Tibial nerve (tissue), 4 donors: Measurements from ENCODE around the gene NADK2. TPM values are rescaled to one million over a fixed set of nuclear protein-coding genes. Genes with fewer than 3 reads are reported as not detected.
A peak's percentile ranks its signal among the peaks of the same experiment; 100 is the strongest.

Source experiments
- DNase-seq, 2 donors: peaks; one replicate each; pipeline ENCODE4 v3.0.0-alpha.2; 2019; ENCODE audit warnings: low spot score in 2 of 2
- H3K27ac ChIP-seq, 4 donors: fragments of 200-600 bp; sonication (generic) in 3 of 4; one replicate each; pipeline ENCODE4 v1.5.1; 2017 to 2019; ENCODE audit warnings: mild to moderate bottlenecking in 1 of 4
- H3K27me3 ChIP-seq, 2 donors: fragments of 200-600 bp; sonication (generic) in 1 of 2; one replicate each; pipeline versions ENCODE4 v1.5.1 to v1.6.0; 2017 to 2019
- H3K36me3 ChIP-seq, 3 donors: fragments of 200-600 bp; sonication (generic); one replicate each; pipeline ENCODE4 v1.5.1; 2018 to 2019
- H3K4me1 ChIP-seq, 4 donors: fragments of 200-600 bp; sonication (generic) in 3 of 4; one replicate each; pipeline ENCODE4 v1.5.1; 2017 to 2019
- H3K4me3 ChIP-seq, 4 donors: fragments of 200-600 bp; sonication (generic) in 3 of 4; one replicate each; pipeline ENCODE4 v1.5.1; 2017 to 2019; ENCODE audit warnings: mild to moderate bottlenecking in 1 of 4, moderate library complexity in 1 of 4
- H3K9me3 ChIP-seq, 4 donors: fragments of 200-600 bp; sonication (generic) in 3 of 4; one replicate each; pipeline ENCODE4 v1.5.1; 2017 to 2019
- CTCF ChIP-seq, 5 experiments: fragments of 200-600 bp in 3 of 5; fragments of 450-650 bp in 2 of 5; sonication (generic) in 3 of 5; IDR thresholded peaks; one replicate each; pipeline ENCODE4 v1.5.1; 2016 to 2019; ENCODE audit warnings: antibody characterized with exemption in 5 of 5, mild to moderate bottlenecking in 3 of 5, moderate library complexity in 2 of 5
- EP300 ChIP-seq, 2 donors: sonication (generic); formaldehyde crosslinking; IDR thresholded peaks; one replicate each; pipeline ENCODE4 v1.6.1; 2017; ENCODE audit warnings: antibody characterized with exemption in 2 of 2, mild to moderate bottlenecking in 1 of 2
- POLR2A ChIP-seq, 2 donors: fragments of 450-650 bp; IDR thresholded peaks; one replicate each; pipeline ENCODE4 v1.6.1; 2017; ENCODE audit warnings: antibody characterized with exemption in 2 of 2, mild to moderate bottlenecking in 2 of 2, moderate library complexity in 2 of 2
- WGBS, 2 donors: methylation state at CpG; one replicate each; pipeline ENCODE4 v1.1.5; 2018; 5-methylcytosine and 5-hydroxymethylcytosine counted together
- total RNA-seq, 4 donors: library from RNA; depleted of rRNA; stranded (reverse); fragments of >200 nt; gene quantifications; one replicate each; pipeline ENCODE4 v1.1.0, GENCODE V29; 2016

NADK2 gene
- total RNA-seq, 4 donors from 2014 or later: 20.1 to 31.8 (median 21.6) TPM

- Histone ChIP-seq H3K27me3 (no peaks in the 10 kb centered on the region), H3K27ac (no peak overlapping the region), H3K4me1 (no peaks in the 10 kb centered on the region), H3K9me3 (peaks cover 0 to 3% (median 0%) of the 10 kb centered on the region in 4 donors), H3K36me3 (peaks cover 0 to 83% (median 3%) of the 10 kb centered on the region in 3 donors), H3K4me3 (no peak overlapping the region)
- TF ChIP-seq CTCF (IDR thresholded peaks at IDR 0.05) (no peak), EP300 (IDR thresholded peaks at IDR 0.05) (no peak)
- WGBS, 2 donors: 81 to 85% methylated on average over 2 of the region's 2 CpGs
- no peak for DNase-seq
These were observed 60.0 kb downstream of the NADK2 start for GRCh38 chr5:36181774-36182173.

DNA sequence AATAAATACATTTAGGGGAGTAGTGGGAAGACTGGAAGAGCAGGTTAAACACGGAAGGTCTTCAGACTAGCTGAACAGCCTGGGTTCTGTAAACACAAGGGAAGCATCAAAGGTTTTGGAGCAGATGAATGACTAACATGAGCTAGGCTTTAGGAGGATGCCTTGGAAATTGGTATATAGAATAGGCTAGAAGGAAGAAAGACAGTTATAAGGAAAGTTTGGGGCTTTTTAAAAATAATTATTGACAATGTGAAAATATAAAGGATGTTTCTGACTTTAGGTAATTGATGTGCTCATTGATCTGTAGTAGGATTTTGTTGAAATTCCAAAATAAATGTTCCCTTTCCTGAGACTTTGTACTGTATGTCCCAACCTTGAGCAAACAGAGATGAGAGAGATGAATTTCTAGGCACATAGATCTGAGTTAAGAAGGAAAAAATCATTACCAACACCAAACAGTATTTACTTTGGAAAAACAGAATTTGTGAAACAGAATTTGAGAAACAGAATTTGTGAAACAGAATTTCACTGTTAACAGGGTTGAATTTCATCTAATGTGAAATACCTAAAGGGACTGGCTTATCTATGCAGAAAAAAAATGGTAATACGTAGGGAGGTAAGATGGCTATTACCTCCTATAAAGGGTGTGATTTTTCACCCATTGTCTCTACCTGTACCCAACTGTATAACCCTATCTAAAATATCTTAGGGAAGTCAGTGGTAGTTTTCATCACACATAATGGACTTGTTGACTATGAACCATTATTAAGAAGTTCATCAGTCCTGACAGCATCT is 61.0 kb downstream of the NADK2 start:
- WGBS, 2 donors: 89 to 92% methylated on average over 2 of the region's 2 CpGs

DNA sequence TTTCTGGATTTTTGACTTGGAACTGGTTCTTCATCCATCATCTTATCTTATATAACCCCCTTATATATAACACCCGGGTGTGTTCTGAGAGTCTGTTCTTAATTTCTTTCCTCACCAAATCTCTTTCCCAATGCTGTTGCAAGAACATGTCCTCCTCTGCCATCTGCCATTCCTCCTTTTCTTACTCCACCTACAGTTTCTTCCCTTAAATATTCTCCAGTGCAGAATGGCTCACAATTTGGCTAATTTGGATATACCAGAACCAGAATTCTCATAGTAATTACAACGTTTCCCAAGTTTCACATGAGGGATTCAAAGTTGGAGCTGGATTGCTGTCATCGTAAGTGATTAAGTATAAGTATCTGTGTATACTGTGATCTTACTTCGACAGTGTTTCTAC is 61.8 kb downstream of the NADK2 start:
- Histone ChIP-seq H3K27ac (no peak overlapping the region), H3K27me3 (no peaks in the 10 kb centered on the region), H3K4me3 (no peak overlapping the region), H3K9me3 (peaks cover 0 to under 1% (median 0%) of the 10 kb centered on the region in 4 donors), H3K36me3 (peaks cover 0 to 73% (median 3%) of the 10 kb centered on the region in 3 donors), H3K4me1 (no peaks in the 10 kb centered on the region)
- TF ChIP-seq EP300 (IDR thresholded peaks at IDR 0.05) (no peak), CTCF (IDR thresholded peaks at IDR 0.05) (no peak), POLR2A (IDR thresholded peaks at IDR 0.05) (no peak)
- no peak for DNase-seq
- 87 to 91% methylated on average over 4 of the region's 4 CpGs for whole genome bisulfite sequencing, 2 donors

More for the DNA sequence above, 61.0 kb downstream of the NADK2 start:
- H3K27ac ChIP-seq: no peak overlapping the region
- H3K4me1 ChIP-seq: no peaks in the 10 kb centered on the region
- peaks cover 0 to 3% (median 0%) of the 10 kb centered on the region in 4 donors for H3K9me3 ChIP-seq
- TF ChIP-seq POLR2A (IDR thresholded peaks at IDR 0.05) (no peak), CTCF (IDR thresholded peaks at IDR 0.05) (no peak), EP300 (IDR thresholded peaks at IDR 0.05) (no peak)
- H3K36me3 ChIP-seq: peaks cover 0 to 77% (median 3%) of the 10 kb centered on the region in 3 donors
- DNase-seq: no peak
- no peak overlapping the region for H3K4me3 ChIP-seq
- no peaks in the 10 kb centered on the region for H3K27me3 ChIP-seq

DNA sequence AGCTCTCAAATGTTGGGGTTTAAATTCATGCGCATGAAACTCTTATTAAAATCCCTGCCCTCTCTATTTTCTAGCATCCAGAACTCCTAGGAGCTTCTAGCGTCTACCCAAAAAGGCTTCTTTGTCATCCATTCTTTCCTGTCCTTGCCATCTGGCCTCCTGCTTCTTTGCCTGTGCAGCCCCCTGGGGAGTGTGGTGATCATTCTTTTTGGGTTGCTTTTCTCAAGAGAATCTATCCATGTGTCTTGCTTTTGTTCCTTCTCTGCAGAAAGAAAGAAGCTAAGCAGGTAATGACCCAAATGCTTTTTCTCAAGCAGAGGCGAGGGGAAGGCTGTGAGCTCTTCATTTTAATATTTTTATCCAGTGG is 63.2 kb downstream of the NADK2 start:
- H3K4me3 ChIP-seq: no peak overlapping the region
- no peaks in the 10 kb centered on the region for H3K9me3 ChIP-seq
- H3K27me3 ChIP-seq: no peaks in the 10 kb centered on the region
- TF ChIP-seq POLR2A (IDR thresholded peaks at IDR 0.05) (no peak), EP300 (IDR thresholded peaks at IDR 0.05) (no peak), CTCF (IDR thresholded peaks at IDR 0.05) (no peak)
- H3K36me3 ChIP-seq: peaks cover 0 to 72% (median 3%) of the 10 kb centered on the region in 3 donors
- DNase-seq: no peak
- H3K27ac ChIP-seq: no peak overlapping the region
- 84 to 88% methylated on average over 3 of the region's 3 CpGs for WGBS, 2 donors
- no peaks in the 10 kb centered on the region for H3K4me1 ChIP-seq

- 58 to 60% methylated on average over 2 of the region's 2 CpGs for WGBS, 2 donors
- Histone ChIP-seq H3K4me1 (no peaks in the 10 kb centered on the region), H3K9me3 (no peaks in the 10 kb centered on the region), H3K27ac (no peak overlapping the region), H3K36me3 (peaks cover 0 to 73% (median 2%) of the 10 kb centered on the region in 3 donors), H3K27me3 (no peaks in the 10 kb centered on the region), H3K4me3 (no peak overlapping the region)
- no peak for DNase-seq
- TF ChIP-seq EP300 (IDR thresholded peaks at IDR 0.05): no peak
- TF ChIP-seq CTCF (IDR thresholded peaks at IDR 0.05): peak; percentile 34 to 49 (median 45)
These were observed 63.8 kb downstream of the NADK2 start for GRCh38 chr5:36177715-36178523.
